Measurements from ENCODE around the gene HEPH. TPM values are rescaled to one million over a fixed set of nuclear protein-coding genes. Genes with fewer than 3 reads are reported as not detected.
A peak's percentile ranks its signal among the peaks of the same experiment; 100 is the strongest.

The HEPH gene
- total RNA-seq, 6 donors from 2014 or later = 2.1 to 12.2 (median 6.6) TPM

GRCh38 chrX:66164470-66164869 lies 423 bp downstream of the HEPH start:
- Histone ChIP-seq H3K27me3 (no peaks in the 10 kb centered on the region), H3K4me1 (no peaks in the 10 kb centered on the region), H3K27ac (no peak overlapping the region), H3K9me3 (no peaks in the 10 kb centered on the region), H3K4me3 (peak overlapping the region in 3 of 4 donors; percentile 20 to 38 (median 35)), H3K36me3 (no peaks in the 10 kb centered on the region)
- no peak for DNase-seq
- ATAC-seq (ENCODE audit: low FRiP score in 2 of 2) = no peak
- no peak for TF ChIP-seq POLR2AphosphoS5 (IDR thresholded peaks at IDR 0.05)
- no peak for TF ChIP-seq CTCF (IDR thresholded peaks at IDR 0.05)
- no peak for TF ChIP-seq POLR2A (IDR thresholded peaks at IDR 0.05)
- no peak for TF ChIP-seq EP300 (IDR thresholded peaks at IDR 0.05)
- WGBS, 2 donors = 21 to 35% methylated on average over 3 of the region's 3 CpGs

- TF ChIP-seq CTCF (IDR thresholded peaks at IDR 0.05) (no peak), POLR2A (IDR thresholded peaks at IDR 0.05) (no peak), EP300 (IDR thresholded peaks at IDR 0.05) (no peak), POLR2AphosphoS5 (IDR thresholded peaks at IDR 0.05) (no peak)
- Histone ChIP-seq H3K27me3 (no peaks in the 10 kb centered on the region), H3K9me3 (no peaks in the 10 kb centered on the region), H3K4me1 (no peaks in the 10 kb centered on the region), H3K36me3 (no peaks in the 10 kb centered on the region), H3K27ac (no peak overlapping the region), H3K4me3 (peak overlapping the region in 3 of 4 donors; percentile 20 to 38 (median 35))
- 42 to 50% methylated on average over 2 of the region's 2 CpGs for WGBS, 2 donors
- ATAC-seq (ENCODE audit: low FRiP score in 2 of 2) (no peak), DNase-seq (no peak)
Measured at GRCh38 chrX:66164931-66165330, 884 bp downstream of the HEPH start.

GRCh38 chrX:66166671-66167070 lies 2.6 kb downstream of the HEPH start:
- Histone ChIP-seq H3K36me3 (no peaks in the 10 kb centered on the region), H3K4me1 (no peaks in the 10 kb centered on the region), H3K27me3 (no peaks in the 10 kb centered on the region), H3K9me3 (no peaks in the 10 kb centered on the region), H3K4me3 (no peak overlapping the region), H3K27ac (no peak overlapping the region)
- no peak for ATAC-seq (ENCODE audit: low FRiP score in 2 of 2)
- DNase-seq = no peak
- no peak for TF ChIP-seq POLR2AphosphoS5 (IDR thresholded peaks at IDR 0.05)
- TF ChIP-seq CTCF (IDR thresholded peaks at IDR 0.05) = no peak
- TF ChIP-seq EP300 (IDR thresholded peaks at IDR 0.05) = no peak
- no peak for TF ChIP-seq POLR2A (IDR thresholded peaks at IDR 0.05)

GRCh38 chrX:66167431-66167830 lies 3.4 kb downstream of the HEPH start:
- Histone ChIP-seq H3K4me3 (no peak overlapping the region), H3K9me3 (no peaks in the 10 kb centered on the region), H3K36me3 (no peaks in the 10 kb centered on the region), H3K27ac (no peak overlapping the region), H3K4me1 (no peaks in the 10 kb centered on the region), H3K27me3 (no peaks in the 10 kb centered on the region)
- 55 to 100% methylated on average over 1 to 2 of the region's 2 CpGs for WGBS, 2 donors
- DNase-seq = no peak
- no peak for ATAC-seq (ENCODE audit: low FRiP score in 2 of 2)
- TF ChIP-seq POLR2A (IDR thresholded peaks at IDR 0.05) (no peak), EP300 (IDR thresholded peaks at IDR 0.05) (no peak), CTCF (IDR thresholded peaks at IDR 0.05) (no peak), POLR2AphosphoS5 (IDR thresholded peaks at IDR 0.05) (no peak)

- Histone ChIP-seq H3K4me3 (no peak overlapping the region), H3K9me3 (peaks cover 0 to 34% (median 4%) of the 10 kb centered on the region in 4 donors), H3K36me3 (peaks cover 0 to 3% (median 0%) of the 10 kb centered on the region in 4 donors), H3K4me1 (no peaks in the 10 kb centered on the region), H3K27ac (no peak overlapping the region), H3K27me3 (no peaks in the 10 kb centered on the region)
- 83 to 92% methylated on average over 1 of the region's 1 CpG for WGBS, 2 donors
- TF ChIP-seq POLR2A (IDR thresholded peaks at IDR 0.05) (no peak), POLR2AphosphoS5 (IDR thresholded peaks at IDR 0.05) (no peak), EP300 (IDR thresholded peaks at IDR 0.05) (no peak), CTCF (IDR thresholded peaks at IDR 0.05) (no peak)
- ATAC-seq (ENCODE audit: low FRiP score in 2 of 2) (no peak), DNase-seq (no peak)
Measured at GRCh38 chrX:66176134-66176533, 12.1 kb downstream of the HEPH start.

Measured in upper lobe of left lung (tissue), 6 donors.